K562 (cell line): ENCODE data around the gene ST6GALNAC2. TPM values are rescaled to one million over a fixed set of nuclear protein-coding genes. Genes with fewer than 3 reads are reported as not detected.

Experiments
- CEBPG ChIP-seq, 3 experiments: fragments of 200-800 bp in 1 of 3; sonication (Bioruptor generic) in 1 of 3; sonication (generic) in 1 of 3; formaldehyde crosslinking in 1 of 3; IDR thresholded peaks in 2 of 3; conservative IDR thresholded peaks in 1 of 3; 2 replicates each; pipeline versions ENCODE4 v1.6.1 to v1.8.0; 2016 to 2022; ENCODE audit warnings: missing compliant biosample characterization in 2 of 3, missing genetic modification characterization in 2 of 3, mild to moderate bottlenecking in 1 of 3, missing genetic modification reagents in 1 of 3
- CREB3 ChIP-seq: fragments of 450-650 bp; conservative IDR thresholded peaks from 2 replicates; pipeline ENCODE4 v1.6.1; 2016; ENCODE audit warnings: missing genetic modification characterization, low read depth, mild to moderate bottlenecking, missing compliant biosample characterization, moderate library complexity
- MGA ChIP-seq: fragments of 450-650 bp; IDR thresholded peaks from 2 replicates; pipeline ENCODE4 v1.6.1; 2016; ENCODE audit warnings: mild to moderate bottlenecking, moderate library complexity
- SMAD4 ChIP-seq: fragments of 250-450 bp; sonication (Bioruptor Pico); conservative IDR thresholded peaks from 2 replicates; pipeline ENCODE4 v1.8.0; 2021; ENCODE audit warnings: inconsistent platforms, mild to moderate bottlenecking, moderate library complexity
- VEZF1 ChIP-seq: fragments of 200-800 bp; sonication (Bioruptor generic); IDR thresholded peaks from 2 replicates; pipeline ENCODE4 v1.6.1; 2017; ENCODE audit warnings: missing genetic modification characterization, missing compliant biosample characterization
- polyA plus RNA-seq, 8 experiments: library from polyadenylated mRNA; depleted of rRNA in 4 of 8; stranded (reverse) in 5 of 8; unstranded in 3 of 8; fragments of >200 nt; fragmentation: Nextera tagmentation in 2 of 8; fragmentation: Illumina TruSeq in 1 of 8; extraction: Ambion mirVana in 2 of 8; extraction: Trizol in 1 of 8; gene quantifications; 2 replicates each; pipeline versions ENCODE4 v1.2.1 to v1.2.3, GENCODE V29; 2011 to 2014; ENCODE audit warnings: inconsistent platforms in 1 of 8, missing spikeins in 1 of 8
- total RNA-seq, 7 experiments: library from RNA; depleted of rRNA in 6 of 7; stranded (reverse); fragments of >200 nt in 6 of 7; fragmentation: Illumina TruSeq in 2 of 7; extraction: Trizol in 2 of 7; gene quantifications; 2 replicates each; pipeline versions ENCODE4 v1.2.1 to v1.2.3, GENCODE V29; 2011 to 2021; ENCODE audit warnings: low replicate concordance in 1 of 7

Gene ST6GALNAC2
- total and polyA plus RNA-seq, 9 of the 15 experiments (the other 6 are each of a cell fraction or from before 2014, with no cell fraction given), result 0.18 TPM; not detected in 8

GRCh38 chr17:76611080-76611749 lies 25.6 kb upstream of the ST6GALNAC2 start (continued):
- TF ChIP-seq SMAD4 (CRISPR knock-in tag) (peak; percentile 55; the same call in 1 of the 2 replicates), CREB3 (peak; percentile 73; the same call in 1 of the 2 replicates), MGA (peak; percentile 72), VEZF1 (CRISPR knock-in tag) (peak; percentile 32; the same call in 1 of the 2 replicates), CEBPG (CRISPR knock-in tag; IDR thresholded peaks at IDR 0.05) (peak; percentile 91), CEBPG (tag; conservative IDR thresholded peaks at IDR 0.05 in 1 of 2, IDR thresholded peaks at IDR 0.05 in 1 of 2) (peak; percentile 79 to 84)
